K562 (cell line): ENCODE measurements around the gene ETS2. TPM values are rescaled to one million over a fixed set of nuclear protein-coding genes. Genes with fewer than 3 reads are reported as not detected.

ENCODE experiments used
- ELK1 ChIP-seq: sonication (generic); formaldehyde crosslinking; IDR thresholded peaks from 2 replicates; pipeline ENCODE4 v1.8.1; 2022; ENCODE audit warnings: missing genetic modification reagents
- GATAD2B ChIP-seq: fragments of 450-650 bp; IDR thresholded peaks from 2 replicates; pipeline ENCODE4 v1.6.1; 2017; ENCODE audit warnings: mild to moderate bottlenecking, borderline replicate concordance
- KDM5B ChIP-seq: fragments of 200-600 bp; sonication (generic); IDR thresholded peaks from 2 replicates; pipeline ENCODE4 v1.6.1; 2012; ENCODE audit warnings: low read depth, mild to moderate bottlenecking, moderate library complexity, low read length, control low read depth, inconsistent platforms; ENCODE audit not compliant: insufficient replicate concordance
- MAZ ChIP-seq, 2 experiments: fragments of 450-650 bp in 1 of 2; sonication (generic) in 1 of 2; formaldehyde crosslinking; IDR thresholded peaks in 1 of 2; conservative IDR thresholded peaks in 1 of 2; 2 replicates each; pipeline versions ENCODE4 v1.4.0 to v1.5.0; 2020; ENCODE audit warnings: mild to moderate bottlenecking in 1 of 2, missing genetic modification reagents in 1 of 2
- POLR2G ChIP-seq: fragments of 200-400 bp; formaldehyde crosslinking; IDR thresholded peaks from 2 replicates; pipeline ENCODE4 v1.6.1; 2017; ENCODE audit warnings: low read depth, mild to moderate bottlenecking, antibody characterized with exemption, low read length, moderate library complexity
- ZNF263 ChIP-seq: sonication (generic); formaldehyde crosslinking; IDR thresholded peaks from 2 replicates; pipeline ENCODE4 v1.8.0; 2022; ENCODE audit warnings: mild to moderate bottlenecking, missing genetic modification reagents, borderline replicate concordance
- ZNF395 ChIP-seq: fragments of 200-800 bp; sonication (Bioruptor generic); IDR thresholded peaks from 2 replicates; pipeline ENCODE4 v1.6.1; 2017; ENCODE audit warnings: missing genetic modification characterization, missing compliant biosample characterization
- ZNF830 ChIP-seq: fragments of 250-450 bp; sonication (Bioruptor Pico); IDR thresholded peaks from 2 replicates; pipeline ENCODE4 v1.5.0; 2021; ENCODE audit warnings: mild to moderate bottlenecking
- polyA plus RNA-seq, 8 experiments: library from polyadenylated mRNA; depleted of rRNA in 4 of 8; stranded (reverse) in 5 of 8; unstranded in 3 of 8; fragments of >200 nt; fragmentation: Nextera tagmentation in 2 of 8; fragmentation: Illumina TruSeq in 1 of 8; extraction: Ambion mirVana in 2 of 8; extraction: Trizol in 1 of 8; gene quantifications; 2 replicates each; pipeline versions ENCODE4 v1.2.1 to v1.2.3, GENCODE V29; 2011 to 2014; ENCODE audit warnings: inconsistent platforms in 1 of 8, missing spikeins in 1 of 8
- total RNA-seq, 7 experiments: library from RNA; depleted of rRNA in 6 of 7; stranded (reverse); fragments of >200 nt in 6 of 7; fragmentation: Illumina TruSeq in 2 of 7; extraction: Trizol in 2 of 7; gene quantifications; 2 replicates each; pipeline versions ENCODE4 v1.2.1 to v1.2.3, GENCODE V29; 2011 to 2021; ENCODE audit warnings: low replicate concordance in 1 of 7
- TF ChIP-seq, protein P1 (sequence below): sonication (generic); formaldehyde crosslinking; IDR thresholded peaks from 2 replicates; pipeline ENCODE4 v1.8.0; 2022; ENCODE audit warnings: mild to moderate bottlenecking, missing genetic modification reagents

The ETS2 gene
- total and polyA plus RNA-seq, 9 of the 15 experiments (the other 6 are each of a cell fraction or from before 2014, with no cell fraction given), result 1.7 to 24.4 (median 12.2) TPM

DNA sequence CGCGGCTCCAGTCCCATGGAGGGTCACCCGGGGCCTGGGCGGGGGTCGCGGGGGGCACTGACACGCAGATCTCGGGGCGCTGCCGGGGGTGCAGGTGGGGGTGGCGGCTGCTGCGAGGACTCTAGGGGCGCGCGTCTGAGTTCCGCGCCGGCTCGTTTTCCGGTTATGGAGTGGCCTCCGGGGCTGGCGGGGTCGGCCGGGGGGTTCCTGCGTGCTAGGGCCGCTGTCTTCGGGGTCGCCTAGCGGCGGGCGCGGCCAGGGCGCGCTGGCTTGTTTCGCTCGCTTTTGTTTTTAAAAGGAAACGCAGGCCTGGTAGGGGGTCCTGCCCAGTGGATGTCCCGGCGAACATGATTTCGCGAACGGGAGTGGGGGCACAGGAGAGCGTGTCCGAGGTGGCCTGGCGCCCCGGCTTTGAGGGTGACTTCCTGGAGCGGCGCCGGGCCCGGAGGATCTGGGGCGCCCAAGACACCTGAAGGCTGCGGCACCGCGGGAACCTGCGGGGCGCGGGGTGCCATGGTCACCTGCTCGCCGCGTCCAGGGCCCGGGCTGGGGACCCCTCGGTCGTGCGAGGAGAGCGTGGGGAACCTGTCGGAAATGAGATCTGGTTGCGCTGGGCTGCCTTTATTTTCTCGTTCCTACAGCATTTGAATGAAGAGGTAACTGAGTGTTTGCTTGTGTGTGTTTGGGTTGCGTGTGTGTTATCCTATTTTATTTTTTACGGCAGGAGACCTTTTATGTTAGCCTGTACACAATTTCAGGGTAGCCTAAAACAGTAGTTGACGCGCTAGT lies 618 bp downstream of the ETS2 start (continued):
- TF ChIP-seq ZNF395 (CRISPR knock-in tag) (peak; percentile 65; the same call in 1 of the 2 replicates), MAZ (CRISPR knock-in tag; conservative IDR thresholded peaks at IDR 0.05 in 1 of 2, IDR thresholded peaks at IDR 0.05 in 1 of 2) (peak in 1 of 2 experiments; percentile 40; a peak in 1 of 4 replicates), GATAD2B (0 out of 2 replicates have a peak, but pooled peaks have one; percentile 59), KDM5B (peak; percentile 1), ZNF263 (CRISPR knock-in tag) (peak; percentile 62), ELK1 (CRISPR knock-in tag) (no peak), ZNF830 (CRISPR knock-in tag) (0 out of 2 replicates have a peak, but pooled peaks have one; percentile 73), POLR2G (peak; percentile 82)
- TF ChIP-seq, protein P1, sequence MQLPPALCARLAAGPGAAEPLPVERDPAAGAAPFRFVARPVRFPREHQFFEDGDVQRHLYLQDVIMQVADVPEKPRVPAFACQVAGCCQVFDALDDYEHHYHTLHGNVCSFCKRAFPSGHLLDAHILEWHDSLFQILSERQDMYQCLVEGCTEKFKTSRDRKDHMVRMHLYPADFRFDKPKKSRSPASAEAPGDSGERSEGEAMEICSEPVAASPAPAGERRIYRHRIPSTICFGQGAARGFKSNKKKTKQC (CRISPR knock-in tag), result peak; percentile 47; the same call in 1 of the 2 replicates
